PC-3 (cell line): ENCODE results near the gene FKBP11.

Source experiments
- CTCF ChIP-seq: fragments of 300-600 bp; sonication (generic); conservative IDR thresholded peaks from 2 replicates; pipeline ENCODE4 v1.5.1; 2017; ENCODE audit warnings: antibody characterized with exemption, low read depth, mild to moderate bottlenecking, low read length
- EZH2 ChIP-seq: fragments of 300-600 bp; sonication (generic); IDR thresholded peaks from one replicate; pipeline ENCODE4 v1.6.1; 2017; ENCODE audit warnings: antibody characterized with exemption, mild to moderate bottlenecking, low read length; ENCODE audit not compliant: unreplicated experiment
- EZH2phosphoT487 ChIP-seq: fragments of 300-600 bp; sonication (generic); IDR thresholded peaks from 2 replicates; pipeline ENCODE4 v1.6.1; 2018; ENCODE audit warnings: mild to moderate bottlenecking, antibody characterized with exemption, low read length, borderline replicate concordance

DNA sequence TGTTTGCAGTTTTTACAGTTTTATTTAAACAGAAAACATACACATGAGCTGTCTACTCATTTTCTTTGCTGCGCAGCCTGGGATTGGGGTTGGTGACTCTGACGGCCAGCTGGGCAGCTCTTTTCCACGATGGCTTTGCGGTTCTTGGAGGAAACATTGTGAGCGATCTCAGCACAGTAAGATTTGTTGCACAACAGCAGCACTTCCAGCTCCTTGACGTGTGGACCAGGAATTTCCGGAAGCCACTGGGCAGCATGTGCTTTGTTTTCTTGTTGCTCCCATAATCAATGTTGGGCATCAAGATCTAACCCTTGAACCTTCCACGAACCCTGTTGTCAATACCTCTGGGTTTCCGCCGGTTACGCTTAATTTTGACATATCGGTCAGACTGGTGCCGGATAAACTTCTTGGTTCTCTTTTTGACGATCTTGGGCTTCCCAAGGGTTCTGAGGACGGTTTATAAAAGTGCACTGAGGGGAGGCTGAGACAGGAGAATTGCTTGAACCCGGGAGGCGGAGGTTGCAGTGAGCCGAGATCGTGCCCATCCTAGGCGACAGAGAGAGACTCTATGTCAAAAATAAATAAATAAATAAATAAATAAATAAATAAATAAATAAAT lies 21.8 kb downstream of the FKBP11 start:
- no peak for TF ChIP-seq EZH2
- TF ChIP-seq CTCF, result no peak
- no peak for TF ChIP-seq EZH2phosphoT487
